H1 (cell line): ENCODE data around the gene REEP2. TPM values are rescaled to one million over a fixed set of nuclear protein-coding genes. Genes with fewer than 3 reads are reported as not detected.

Experiments used
- CTCF ChIA-PET: fragments of 300-600 bp; sonication (Branson Sonifier 250); formaldehyde crosslinking; loops from one replicate; lab custom pipeline; 2021; ENCODE audit not compliant: partially characterized antibody; lab: Charles Lee
- POLR2A ChIA-PET: fragments of 300-600 bp; sonication (Branson Sonifier 250); formaldehyde crosslinking; loops from one replicate; lab custom pipeline; 2021; ENCODE audit warnings: inconsistent platforms; ENCODE audit not compliant: partially characterized antibody; lab: Charles Lee
- DNase-seq, 2 experiments: peaks; one replicate each; pipeline versions ENCODE4 v3.0.0 to v3.0.0-alpha.2; 2010 to 2022; ENCODE audit warnings: low spot score in 2 of 2, low read depth in 1 of 2, mixed read lengths in 1 of 2
- FAIRE-seq: peaks from 2 replicates; lab custom pipeline; 2011; peaks lifted over from hg19 to GRCh38; lab: Jason Lieb, UNC
- H2AFZ ChIP-seq: 2 replicates; pipeline ENCODE4 v1.8.1; 2012; ENCODE audit warnings: low read length, inconsistent platforms
- H2AK5ac ChIP-seq: 2 replicates; pipeline ENCODE4 v1.6.1; 2013; ENCODE audit warnings: low read depth, low read length
- H2BK120ac ChIP-seq: replicated peaks from 2 replicates; pipeline ENCODE3; 2013; ENCODE audit warnings: low read depth, low read length, inconsistent platforms
- H2BK12ac ChIP-seq: 2 replicates; pipeline ENCODE4 v1.6.1; 2013; ENCODE audit warnings: low read depth, low read length
- H2BK15ac ChIP-seq: 2 replicates; pipeline ENCODE4 v1.6.1; 2013; ENCODE audit warnings: low read length
- H2BK20ac ChIP-seq: 2 replicates; pipeline ENCODE4 v1.6.1; 2013; ENCODE audit warnings: low read length
- H2BK5ac ChIP-seq: 2 replicates; pipeline ENCODE4 v1.6.1; 2013; ENCODE audit warnings: low read depth, low read length
- H3K14ac ChIP-seq: 2 replicates; pipeline ENCODE4 v1.6.1; 2013; ENCODE audit warnings: inconsistent platforms; ENCODE audit not compliant: insufficient read length
- H3K18ac ChIP-seq: 2 replicates; pipeline ENCODE4 v1.6.1; 2013; ENCODE audit warnings: low read length; ENCODE audit errors: extremely low read depth
- H3K23ac ChIP-seq: 2 replicates; pipeline ENCODE4 v1.6.1; 2013; ENCODE audit warnings: inconsistent platforms; ENCODE audit not compliant: insufficient read length
- H3K23me2 ChIP-seq: 2 replicates; pipeline ENCODE4 v1.6.1; 2013; ENCODE audit warnings: low read depth, low read length
- H3K27ac ChIP-seq: 2 replicates; pipeline ENCODE4 v1.6.1; 2011; ENCODE audit warnings: low read depth, low read length, inconsistent platforms
- H3K27me3 ChIP-seq, 4 experiments: replicated peaks in 1 of 4; 1 replicate in 1 of 4; 2 replicates in 3 of 4; pipeline versions ENCODE4 v1.6.1 to v1.8.1; 2011 to 2013; ENCODE audit warnings: low read length in 3 of 4, mild to moderate bottlenecking in 3 of 4, inconsistent platforms in 2 of 4, mixed read lengths in 2 of 4, moderate library complexity in 1 of 4; ENCODE audit not compliant: control insufficient read depth in 3 of 4, insufficient read depth in 3 of 4; ENCODE audit errors: extremely low read depth in 1 of 4
- H3K36me3 ChIP-seq, 4 experiments: 2 replicates each; pipeline versions ENCODE4 v1.6.1 to v1.8.1; 2011 to 2013; ENCODE audit warnings: mild to moderate bottlenecking in 4 of 4, low read length in 3 of 4, moderate library complexity in 2 of 4, control low read depth in 1 of 4, inconsistent platforms in 1 of 4; ENCODE audit not compliant: insufficient read depth in 4 of 4, control insufficient read depth in 2 of 4
- H3K4ac ChIP-seq: replicated peaks from 2 replicates; pipeline ENCODE3; 2013; ENCODE audit warnings: low read length, low read depth, mixed read lengths, inconsistent platforms; ENCODE audit not compliant: insufficient read length
- H3K4me1 ChIP-seq, 4 experiments: replicated peaks in 1 of 4; 1 replicate in 1 of 4; 2 replicates in 3 of 4; pipeline versions ENCODE4 v1.6.1 to v1.8.1; 2011 to 2013; ENCODE audit warnings: low read length in 3 of 4, inconsistent platforms in 2 of 4, mixed read lengths in 1 of 4; ENCODE audit not compliant: insufficient read depth in 4 of 4, control insufficient read depth in 3 of 4
- H3K4me2 ChIP-seq, 2 experiments: 2 replicates each; pipeline versions ENCODE4 v1.6.1 to v1.8.1; 2011 to 2013; ENCODE audit warnings: low read depth in 2 of 2, low read length in 2 of 2, control low read depth in 1 of 2, inconsistent platforms in 1 of 2, mild to moderate bottlenecking in 1 of 2; ENCODE audit not compliant: insufficient read depth in 1 of 2
- H3K4me3 ChIP-seq, 4 experiments: fragments of 200-600, 300-600 bp in 1 of 4; sonication (generic), shearing (Covaris generic), sonication (Bioruptor Twin) in 1 of 4; 2 replicates each; pipeline versions ENCODE4 v1.5.1 to v1.8.1; 2011 to 2016; ENCODE audit warnings: low read length in 4 of 4, low read depth in 3 of 4, control low read depth in 2 of 4, inconsistent platforms in 2 of 4, mild to moderate bottlenecking in 2 of 4, mixed read lengths in 1 of 4, moderate library complexity in 1 of 4; ENCODE audit not compliant: insufficient read depth in 2 of 4; ENCODE audit errors: extremely low read depth in 1 of 4
- H3K56ac ChIP-seq: replicated peaks from 2 replicates; pipeline ENCODE3; 2013; ENCODE audit warnings: low read depth, mild to moderate bottlenecking, mixed read lengths, low read length, inconsistent platforms; ENCODE audit not compliant: insufficient read length
- H3K79me1 ChIP-seq: 2 replicates; pipeline ENCODE4 v1.6.1; 2013; ENCODE audit warnings: low read depth, low read length, control low read depth
- H3K79me2 ChIP-seq, 2 experiments: 2 replicates each; pipeline versions ENCODE4 v1.6.1 to v1.8.1; 2012 to 2013; ENCODE audit warnings: low read length in 2 of 2, mild to moderate bottlenecking in 2 of 2, inconsistent platforms in 1 of 2; ENCODE audit not compliant: insufficient read depth in 2 of 2, control insufficient read depth in 1 of 2
- H3K9ac ChIP-seq, 4 experiments: replicated peaks in 1 of 4; 1 replicate in 1 of 4; 2 replicates in 3 of 4; pipeline versions ENCODE4 v1.6.1 to v1.8.1; 2011 to 2013; ENCODE audit warnings: low read depth in 3 of 4, low read length in 3 of 4, control low read depth in 2 of 4, mild to moderate bottlenecking in 2 of 4, moderate library complexity in 2 of 4, inconsistent platforms in 1 of 4; ENCODE audit errors: extremely low read depth in 1 of 4
- H3K9me3 ChIP-seq, 2 experiments: 2 replicates each; pipeline versions ENCODE4 v1.6.1 to v1.8.1; 2012 to 2013; ENCODE audit warnings: mild to moderate bottlenecking in 2 of 2, moderate library complexity in 2 of 2, control low read depth in 1 of 2, inconsistent platforms in 1 of 2, low read depth in 1 of 2, low read length in 1 of 2, mixed read lengths in 1 of 2; ENCODE audit not compliant: insufficient read depth in 2 of 2
- H4K20me1 ChIP-seq, 2 experiments: replicated peaks in 1 of 2; 2 replicates each; pipeline versions ENCODE3 to v1.8.1; 2011 to 2013; ENCODE audit warnings: inconsistent platforms in 2 of 2, low read length in 2 of 2, mild to moderate bottlenecking in 1 of 2; ENCODE audit not compliant: insufficient read depth in 2 of 2, control insufficient read depth in 1 of 2
- H4K5ac ChIP-seq: 2 replicates; pipeline ENCODE4 v1.6.1; 2013; ENCODE audit warnings: low read length, low read depth, mixed read lengths, inconsistent platforms; ENCODE audit not compliant: insufficient read length
- H4K8ac ChIP-seq: 2 replicates; pipeline ENCODE4 v1.8.0; 2013; ENCODE audit warnings: mild to moderate bottlenecking, moderate library complexity, low read length, inconsistent platforms; ENCODE audit not compliant: insufficient read depth; ENCODE audit errors: extremely low read depth
- H4K91ac ChIP-seq: replicated peaks from 2 replicates; pipeline ENCODE3; 2013; ENCODE audit warnings: low read length, mixed read lengths, inconsistent platforms; ENCODE audit not compliant: insufficient read length
- BCL11A ChIP-seq, 2 experiments: IDR thresholded peaks; one replicate each; pipeline ENCODE4 v1.6.1; 2011; ENCODE audit warnings: low read depth in 2 of 2, low read length in 2 of 2, mild to moderate bottlenecking in 2 of 2
- POLR2A ChIP-seq, 2 experiments: IDR thresholded peaks; 1 replicate in 1 of 2; 2 replicates in 1 of 2; pipeline ENCODE4 v1.6.1; 2011; ENCODE audit warnings: low read depth in 2 of 2, low read length in 2 of 2, mild to moderate bottlenecking in 2 of 2; ENCODE audit errors: control extremely low read depth in 1 of 2
- WGBS, 2 experiments: shearing (Covaris generic) in 1 of 2; methylation state at CpG; one replicate each; pipeline versions ENCODE4 v1.1.6 to v1.1.7; 2013 to 2015; ENCODE audit warnings: low lambda C conversion rate in 2 of 2, mixed read lengths in 2 of 2, inconsistent platforms in 1 of 2, low coverage in 1 of 2, missing lambda C conversion rate in 1 of 2; ENCODE audit not compliant: insufficient replicate concordance in 2 of 2, insufficient coverage in 1 of 2, insufficient read length in 1 of 2; ENCODE audit errors: extremely low coverage in 1 of 2, missing lambda C conversion rate in 1 of 2; 5-methylcytosine and 5-hydroxymethylcytosine counted together
- polyA plus RNA-seq, 7 experiments: library from polyadenylated mRNA; depleted of rRNA in 3 of 7; stranded (reverse) in 5 of 7; unstranded in 2 of 7; fragments of >200 nt in 5 of 7; fragments of 200-250 nt in 2 of 7; gene quantifications; 1 replicate in 5 of 7; 2 replicates in 1 of 7; 4 replicates in 1 of 7; pipeline versions ENCODE4 v1.2.1 to v1.2.3, GENCODE V29; 2011 to 2013; ENCODE audit warnings: missing spikeins in 2 of 7, mixed read lengths in 2 of 7
- total RNA-seq: library from RNA; stranded (reverse); fragmentation: NEBNext Ultra II Directional; extraction: Animal tissue kit (Norgen Biotek cat#: 25700); gene quantifications from 2 replicates; pipeline ENCODE4 v1.2.1, GENCODE V29; 2021

REEP2 gene
- total and polyA plus RNA-seq, 2 of the 8 experiments (the other 6 are each of a cell fraction or from before 2014, with no cell fraction given): 26.5 to 40.2 TPM

DNA sequence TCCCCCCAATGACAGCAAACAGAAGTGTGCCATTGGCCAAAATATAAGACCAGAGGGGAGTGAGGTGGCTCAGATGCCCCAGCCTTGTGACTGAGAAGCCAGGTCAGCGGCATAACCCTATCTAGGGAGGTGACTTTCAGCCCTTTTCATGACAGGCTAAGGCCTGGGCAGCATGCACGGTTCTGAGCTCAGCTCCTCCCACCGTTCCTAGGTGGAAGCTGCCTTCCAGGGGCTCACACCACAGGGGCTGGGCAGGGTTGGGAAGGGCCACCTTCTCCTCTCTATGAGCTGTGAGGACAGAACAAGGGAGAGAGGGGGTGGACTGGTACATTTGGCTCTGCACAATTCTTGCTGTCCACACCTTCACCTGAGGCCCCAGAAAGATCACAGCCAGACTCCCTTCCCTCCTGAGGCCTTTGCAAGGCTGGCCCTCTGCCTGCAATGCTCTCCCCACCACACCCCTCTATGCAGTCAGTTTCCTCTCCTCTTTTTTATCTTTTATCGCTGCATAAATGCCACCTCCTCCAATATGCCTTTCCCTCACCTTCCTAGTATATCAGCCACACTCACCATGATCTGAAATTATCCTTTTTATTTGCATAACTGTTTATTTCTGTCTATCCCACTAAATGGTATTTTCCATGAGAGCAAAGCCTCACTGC is 21.3 kb downstream of the REEP2 start:
- 71% methylated on average over 3 of the region's 4 CpGs; no CpG with 5 or more reads in 1 of the 2 experiments for WGBS, 2 experiments
- ChIA-PET CTCF (interaction anchor here (0.5 to 24.9 kb wide), 4 partner anchors 10 to 561 kb away, joined by 3 to 532 read pairs (median 109); no protein-coding TSS in a partner anchor), POLR2A (interaction anchor here (1.1 to 15.1 kb wide), 4 partner anchors 10 to 83 kb away, joined by 3 to 294 read pairs (median 12); partner anchors contain the start of gene ETF1)
- DNase-seq (no peak), FAIRE-seq (no peak)
- no peaks in the 10 kb centered on the region for H3K27me3 ChIP-seq
- no peak overlapping the region for H2AFZ ChIP-seq
- no peak overlapping the region for H3K4me3 ChIP-seq
- H2BK20ac ChIP-seq: no peak overlapping the region
- peaks cover under 1 to 13% (median 2%) of the 10 kb centered on the region in 4 experiments; a peak in 5 of 7 replicates for H3K4me1 ChIP-seq
- H3K27ac ChIP-seq: no peak overlapping the region
- peak overlapping the region; percentile 26; the same call in 1 of the 2 replicates for H4K8ac ChIP-seq
- H4K5ac ChIP-seq: no peak overlapping the region
- H3K9me3 ChIP-seq: no peaks in the 10 kb centered on the region
- no peak overlapping the region for H3K56ac ChIP-seq
- H3K18ac ChIP-seq: no peak overlapping the region
- H3K36me3 ChIP-seq: no peaks in the 10 kb centered on the region
- no peak overlapping the region for H2AK5ac ChIP-seq
- H3K79me2 ChIP-seq: no peaks in the 10 kb centered on the region
- H4K20me1 ChIP-seq: no peaks in the 10 kb centered on the region
- no peak overlapping the region for H2BK5ac ChIP-seq
- no peak overlapping the region for H3K14ac ChIP-seq
- peaks cover 8% of the 10 kb centered on the region for H3K23me2 ChIP-seq
- H2BK12ac ChIP-seq: no peak overlapping the region
- no peak overlapping the region for H3K9ac ChIP-seq
- H3K79me1 ChIP-seq: no peaks in the 10 kb centered on the region
- no peak overlapping the region for H4K91ac ChIP-seq
- no peak overlapping the region for H2BK120ac ChIP-seq
- H2BK15ac ChIP-seq: no peak overlapping the region
- no peak overlapping the region for H3K23ac ChIP-seq
- no peak overlapping the region for H3K4me2 ChIP-seq
- no peak overlapping the region for H3K4ac ChIP-seq
- TF ChIP-seq POLR2A (IDR thresholded peaks at IDR 0.05; ENCODE audit: control extremely low read depth in 1 of 2, low read depth in 2 of 2, low read length in 2 of 2): peak in 1 of 2 experiments; percentile 17; a peak in 1 of 3 replicates
- TF ChIP-seq BCL11A (IDR thresholded peaks at IDR 0.05; ENCODE audit: low read depth in 2 of 2, low read length in 2 of 2): no peak
